Measurements from ENCODE around the gene PCNX3. TPM values are rescaled to one million over a fixed set of nuclear protein-coding genes. Genes with fewer than 3 reads are reported as not detected.
"Not testable (repeated sequence)": the region's sequence is repeated elsewhere in the genome, so short reads cannot be mapped to it uniquely, and the experiment has no call there.

PCNX3 gene
- polyA plus RNA-seq, 1 experiment, result 9.7 TPM

- H3K27me3 ChIP-seq (ENCODE audit: control insufficient read depth, insufficient read depth, low read length), result no peaks in the 10 kb centered on the region
Observed at GRCh38 chr11:65637794-65638419, 22.3 kb downstream of the PCNX3 start, which contains the start of gene SIPA1. Gene SIPA1 (plus strand): TSS chr11:65638101. CDS start chr11:65640922, 2,821 bp downstream.

DNA sequence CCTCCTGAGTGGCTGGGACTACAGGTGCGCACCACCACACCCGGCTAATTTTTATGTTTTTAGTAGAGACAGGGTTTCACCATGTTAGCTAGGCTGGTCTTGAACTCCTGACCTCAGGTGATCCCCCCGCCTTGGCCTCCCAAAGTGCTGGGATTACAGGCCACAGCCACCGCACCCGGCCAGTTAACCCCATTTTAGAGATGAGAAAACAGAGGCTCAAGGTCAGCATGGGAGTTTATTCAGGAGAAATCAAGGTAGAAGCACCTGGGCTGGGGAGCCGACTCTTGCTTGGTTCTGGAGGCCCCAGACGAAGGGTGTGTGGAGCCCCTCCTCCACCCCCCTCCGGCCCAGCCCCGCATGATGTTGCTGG lies 23.6 kb downstream of the PCNX3 start:
- CTCF ChIA-PET, result interaction anchor here (1.1 kb wide), 1 partner anchor 144 kb away, joined by 3 read pairs; no protein-coding TSS in a partner anchor
- DNase-seq (ENCODE audit: low read depth, low spot score); H3K27me3 ChIP-seq (ENCODE audit: control insufficient read depth, insufficient read depth, low read length); H3K9me3 ChIP-seq (ENCODE audit: control insufficient read depth, insufficient read depth, low read length); H3K27ac ChIP-seq (ENCODE audit: low read depth, low read length); H3K4me3 ChIP-seq (ENCODE audit: low read depth, low read length): not testable (repeated sequence)
- POLR2A ChIA-PET, result interaction anchor here (1.2 to 2.6 kb wide), 4 partner anchors 13 to 24 kb away, joined by 5 to 9 read pairs (median 7); partner anchors contain the start of gene RELA

More at GRCh38 chr11:65637794-65638419, 22.3 kb downstream of the PCNX3 start, which contains the start of gene SIPA1:
- peak within 1 kb of the TSS; percentile 71 for H3K4me3 ChIP-seq (ENCODE audit: low read depth, low read length)
- no peaks in the 10 kb centered on the region; the same call in 1 of the 2 replicates for H3K9me3 ChIP-seq (ENCODE audit: control insufficient read depth, insufficient read depth, low read length)
- CTCF ChIA-PET, result interaction anchor here (0.6 to 1.2 kb wide), 5 partner anchors 10 to 146 kb away, joined by 3 to 5 read pairs (median 3); partner anchors contain the start of gene RELA
- peak; percentile 82 for DNase-seq (ENCODE audit: low read depth, low spot score)
- peak within 1 kb of the TSS; percentile 73 for H3K27ac ChIP-seq (ENCODE audit: low read depth, low read length)
- peak; percentile 62 for TF ChIP-seq CTCF (IDR thresholded peaks at IDR 0.05; ENCODE audit: low read depth, low read length)
- POLR2A ChIA-PET, result interaction anchor here (0.5 to 2.6 kb wide), 13 partner anchors 9 to 1319 kb away, joined by 3 to 9 read pairs (median 4); partner anchors contain the start of genes PCNX3 and RELA

- TF ChIP-seq CTCF (IDR thresholded peaks at IDR 0.05; ENCODE audit: low read depth, low read length), result no peak
- Histone ChIP-seq H3K27me3 (ENCODE audit: control insufficient read depth, insufficient read depth, low read length) (no peaks in the 10 kb centered on the region), H3K4me3 (ENCODE audit: low read depth, low read length) (no peak overlapping the region), H3K27ac (ENCODE audit: low read depth, low read length) (no peak overlapping the region), H3K9me3 (ENCODE audit: control insufficient read depth, insufficient read depth, low read length) (no peaks in the 10 kb centered on the region; the same call in 1 of the 2 replicates)
- ChIA-PET CTCF (interaction anchor here (0.6 kb wide), 1 partner anchor 248 kb away, joined by 3 read pairs; the partner anchor contains the start of gene FIBP), POLR2A (interaction anchor here (1.8 to 2.6 kb wide), 2 partner anchors 17 to 23 kb away, joined by 5 to 7 read pairs; partner anchors contain the start of gene RELA)
- no peak for DNase-seq (ENCODE audit: low read depth, low spot score)
Observed at GRCh38 chr11:65639623-65640482, 24.3 kb downstream of the PCNX3 start.

GRCh38 chr11:65640483-65641296 lies 25.1 kb downstream of the PCNX3 start:
- Histone ChIP-seq H3K27ac (ENCODE audit: low read depth, low read length) (no peak overlapping the region), H3K9me3 (ENCODE audit: control insufficient read depth, insufficient read depth, low read length) (no peaks in the 10 kb centered on the region; the same call in 1 of the 2 replicates), H3K4me3 (ENCODE audit: low read depth, low read length) (no peak overlapping the region), H3K27me3 (ENCODE audit: control insufficient read depth, insufficient read depth, low read length) (no peaks in the 10 kb centered on the region)
- DNase-seq (ENCODE audit: low read depth, low spot score), result no peak
- ChIA-PET CTCF (interaction anchor here (0.6 kb wide), 1 partner anchor 247 kb away, joined by 3 read pairs; the partner anchor contains the start of gene FIBP), POLR2A (no interaction called here)
- TF ChIP-seq CTCF (IDR thresholded peaks at IDR 0.05; ENCODE audit: low read depth, low read length), result no peak

Data from AG04450 (cell line).